SK-N-SH (cell line): ENCODE results near the gene KRTAP2-3.
"Not testable (repeated sequence)": the region's sequence is repeated elsewhere in the genome, so short reads cannot be mapped to it uniquely, and the experiment has no call there.

Experiments used
- CTCF ChIP-seq: fragments of 200-600 bp; sonication (generic); IDR thresholded peaks from 2 replicates; pipeline ENCODE4 v1.6.1; 2017; ENCODE audit warnings: antibody characterized with exemption, mild to moderate bottlenecking, moderate library complexity
- ELF1 ChIP-seq: IDR thresholded peaks from 2 replicates; pipeline ENCODE4 v1.4.0; 2012
- EP300 ChIP-seq, 2 experiments: IDR thresholded peaks; 2 replicates each; pipeline versions ENCODE4 v1.4.0 to v1.6.1; 2012; ENCODE audit warnings: borderline replicate concordance in 1 of 2, low read depth in 1 of 2, low read length in 1 of 2
- FOXM1 ChIP-seq: IDR thresholded peaks from 2 replicates; pipeline ENCODE4 v1.4.0; 2012; ENCODE audit warnings: low read depth, mild to moderate bottlenecking
- RCOR1 ChIP-seq: fragments of 150-350 bp; IDR thresholded peaks from 2 replicates; pipeline ENCODE4 v1.6.1; 2017; ENCODE audit warnings: antibody characterized with exemption, low read length
- RXRA ChIP-seq: IDR thresholded peaks from 2 replicates; pipeline ENCODE4 v1.4.0; 2012; ENCODE audit warnings: low read depth, mild to moderate bottlenecking, borderline replicate concordance
- SIN3A ChIP-seq: IDR thresholded peaks from 2 replicates; pipeline ENCODE4 v1.6.1; 2012; ENCODE audit warnings: low read depth, mild to moderate bottlenecking, low read length, moderate library complexity, borderline replicate concordance
- TF ChIP-seq, protein P1 (sequence below): IDR thresholded peaks from 2 replicates; pipeline ENCODE4 v1.4.0; 2012; ENCODE audit warnings: low read depth, borderline replicate concordance

DNA sequence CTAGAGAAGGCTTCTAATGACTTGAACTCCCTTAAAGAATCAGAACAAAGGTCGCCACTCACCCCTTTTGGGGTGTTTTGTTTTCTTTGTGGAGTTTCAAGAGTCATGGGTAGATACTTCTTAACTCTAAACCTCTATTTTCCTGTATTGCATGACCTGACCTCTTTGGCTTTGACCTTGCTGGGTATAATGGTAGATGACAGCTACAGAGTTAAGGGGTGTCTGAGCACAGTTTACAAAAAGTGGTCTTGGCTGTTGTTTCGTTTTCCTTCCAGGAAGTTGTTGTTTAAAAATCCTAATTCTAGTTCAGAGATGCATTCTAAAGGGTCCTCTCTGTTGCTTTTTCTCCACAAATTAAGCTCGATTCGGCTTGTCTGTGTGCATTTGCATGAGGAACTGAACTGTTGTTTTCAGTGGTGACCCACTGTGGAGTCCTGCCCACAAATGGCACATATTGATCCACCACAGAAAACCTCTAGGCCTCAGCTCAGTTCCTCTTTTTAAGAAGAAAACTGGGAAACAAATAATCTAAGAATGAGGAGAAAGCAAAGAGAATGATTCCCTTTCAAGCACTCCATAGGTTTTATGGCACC, 28.9 kb upstream of the KRTAP2-3 start:
- not testable (repeated sequence) for TF ChIP-seq CTCF; SIN3A; FOXM1; RXRA; EP300 (IDR thresholded peaks at IDR 0.05; ENCODE audit: borderline replicate concordance in 1 of 2, low read depth in 1 of 2, low read length in 1 of 2); ELF1; RCOR1
- TF ChIP-seq, protein P1, sequence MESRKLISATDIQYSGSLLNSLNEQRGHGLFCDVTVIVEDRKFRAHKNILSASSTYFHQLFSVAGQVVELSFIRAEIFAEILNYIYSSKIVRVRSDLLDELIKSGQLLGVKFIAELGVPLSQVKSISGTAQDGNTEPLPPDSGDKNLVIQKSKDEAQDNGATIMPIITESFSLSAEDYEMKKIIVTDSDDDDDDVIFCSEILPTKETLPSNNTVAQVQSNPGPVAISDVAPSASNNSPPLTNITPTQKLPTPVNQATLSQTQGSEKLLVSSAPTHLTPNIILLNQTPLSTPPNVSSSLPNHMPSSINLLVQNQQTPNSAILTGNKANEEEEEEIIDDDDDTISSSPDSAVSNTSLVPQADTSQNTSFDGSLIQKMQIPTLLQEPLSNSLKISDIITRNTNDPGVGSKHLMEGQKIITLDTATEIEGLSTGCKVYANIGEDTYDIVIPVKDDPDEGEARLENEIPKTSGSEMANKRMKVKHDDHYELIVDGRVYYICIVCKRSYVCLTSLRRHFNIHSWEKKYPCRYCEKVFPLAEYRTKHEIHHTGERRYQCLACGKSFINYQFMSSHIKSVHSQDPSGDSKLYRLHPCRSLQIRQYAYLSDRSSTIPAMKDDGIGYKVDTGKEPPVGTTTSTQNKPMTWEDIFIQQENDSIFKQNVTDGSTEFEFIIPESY: not testable (repeated sequence)
